HCT116 (cell line): ENCODE data around the gene SLC6A12. TPM values are rescaled to one million over a fixed set of nuclear protein-coding genes. Genes with fewer than 3 reads are reported as not detected.
A peak's percentile ranks its signal among the peaks of the same experiment; 100 is the strongest.

ENCODE experiments used
- ATAC-seq: fragments of 200-7000 bp; cut with Tn5 transposase; 2 replicates; pipeline ENCODE4 v1.9.1; 2020; ENCODE audit warnings: mild to moderate bottlenecking, moderate library complexity
- BruUV-seq: library from RNA; stranded (reverse); fragments of 400-500 nt; replicated peaks from 2 replicates; lab custom pipeline; 2021; lab: Mats Ljungman, UMichigan
- CTCF ChIA-PET: fragments of 300-600 bp; sonication (Branson Sonifier 250); formaldehyde crosslinking; loops from one replicate; lab custom pipeline; 2021; ENCODE audit warnings: antibody characterized with exemption; lab: Charles Lee
- POLR2A ChIA-PET: fragments of 300-600, 350-600 bp; sonication (Branson Sonifier 250); formaldehyde crosslinking; loops from one replicate; lab custom pipeline; 2021; ENCODE audit warnings: antibody characterized with exemption; lab: Charles Lee
- RAD21 ChIA-PET, 2 experiments: fragments of 300-600 bp; sonication (Branson Sonifier 250); formaldehyde crosslinking; loops; one replicate each; lab custom pipeline; 2023; ENCODE audit warnings: low total read pairs in 2 of 2; ENCODE audit not compliant: uncharacterized antibody in 2 of 2, unreplicated experiment in 2 of 2, low non-redundant PET in 1 of 2; lab: Charles Lee
- DNase-seq: peaks from one replicate; pipeline ENCODE4 v3.0.0-alpha.2; 2010; ENCODE audit warnings: low read depth, low spot score
- H2AFZ ChIP-seq: fragments of 200-600 bp; shearing (Covaris generic), sonication (generic); 2 replicates; pipeline ENCODE4 v1.6.1; 2017; ENCODE audit warnings: low read depth, mixed run types, mixed read lengths, antibody characterized with exemption, low read length; ENCODE audit not compliant: poor library complexity, severe bottlenecking
- H3K27ac ChIP-seq: 2 replicates; pipeline ENCODE4 v1.5.1; 2012; ENCODE audit warnings: low read depth, low read length
- H3K27me3 ChIP-seq: fragments of 200-600 bp; sonication (generic); 2 replicates; pipeline ENCODE4 v1.6.1; 2016; ENCODE audit warnings: mixed run types, low read length, mixed read lengths; ENCODE audit not compliant: insufficient read depth
- H3K36me3 ChIP-seq, 2 experiments: fragments of 200-500 bp in 1 of 2; fragments of 200-600 bp in 1 of 2; sonication (Bioruptor generic) in 1 of 2; sonication (generic) in 1 of 2; 2 replicates each; pipeline versions ENCODE4 v1.5.1 to v1.6.1; 2014 to 2016; ENCODE audit warnings: low read length in 2 of 2, inconsistent platforms in 1 of 2, mixed read lengths in 1 of 2, mixed run types in 1 of 2; ENCODE audit not compliant: insufficient read depth in 2 of 2, control insufficient read depth in 1 of 2
- H3K4me1 ChIP-seq, 2 experiments: fragments of 200-600 bp in 1 of 2; sonication (generic) in 1 of 2; 2 replicates each; pipeline versions ENCODE4 v1.5.1 to v1.6.1; 2012 to 2017; ENCODE audit warnings: low read length in 2 of 2, inconsistent platforms in 1 of 2, mild to moderate bottlenecking in 1 of 2, mixed read lengths in 1 of 2, mixed run types in 1 of 2, moderate library complexity in 1 of 2; ENCODE audit not compliant: insufficient read depth in 2 of 2, control insufficient read depth in 1 of 2
- H3K4me2 ChIP-seq: fragments of 200-600 bp; sonication (generic); 2 replicates; pipeline ENCODE4 v1.6.1; 2017; ENCODE audit warnings: mixed run types, low read length, mixed read lengths
- H3K4me3 ChIP-seq, 2 experiments: fragments of 200-600 bp in 1 of 2; sonication (generic) in 1 of 2; replicated peaks in 1 of 2; 2 replicates each; pipeline ENCODE4 v1.5.1; 2011 to 2016; ENCODE audit warnings: low read length in 2 of 2, control low read depth in 1 of 2, low read depth in 1 of 2, mild to moderate bottlenecking in 1 of 2, mixed read lengths in 1 of 2, mixed run types in 1 of 2
- H3K79me2 ChIP-seq: fragments of 200-600 bp; sonication (generic); 2 replicates; pipeline ENCODE4 v1.6.1; 2017; ENCODE audit warnings: mild to moderate bottlenecking, mixed run types, low read length, moderate library complexity, mixed read lengths; ENCODE audit not compliant: insufficient read depth
- H3K9ac ChIP-seq: fragments of 200-600 bp; sonication (generic); 2 replicates; pipeline ENCODE4 v1.6.1; 2016; ENCODE audit warnings: low read length, mixed read lengths
- H3K9me2 ChIP-seq: fragments of 200-600 bp; sonication (generic), shearing (Covaris generic); 2 replicates; pipeline ENCODE4 v1.6.1; 2017; ENCODE audit warnings: mixed run types, mild to moderate bottlenecking, moderate library complexity; ENCODE audit not compliant: insufficient read depth
- H3K9me3 ChIP-seq, 2 experiments: fragments of 200-500 bp in 1 of 2; fragments of 200-600 bp in 1 of 2; sonication (Bioruptor generic) in 1 of 2; sonication (generic) in 1 of 2; 2 replicates each; pipeline ENCODE4 v1.6.1; 2014 to 2017; ENCODE audit warnings: low read length in 2 of 2, mixed read lengths in 2 of 2, inconsistent platforms in 1 of 2, low read depth in 1 of 2, mild to moderate bottlenecking in 1 of 2, mixed run types in 1 of 2, moderate library complexity in 1 of 2; ENCODE audit not compliant: control insufficient read depth in 1 of 2, insufficient read depth in 1 of 2
- H4K20me1 ChIP-seq: fragments of 200-600 bp; sonication (generic), shearing (Covaris generic); 2 replicates; pipeline ENCODE4 v1.6.1; 2017; ENCODE audit warnings: mixed run types, mild to moderate bottlenecking, moderate library complexity; ENCODE audit not compliant: insufficient read depth
- ATF3 ChIP-seq: IDR thresholded peaks from 2 replicates; pipeline ENCODE4 v1.6.1; 2012
- CBX3 ChIP-seq: IDR thresholded peaks from 2 replicates; pipeline ENCODE4 v1.6.1; 2012; ENCODE audit warnings: low read depth
- CEBPB ChIP-seq: IDR thresholded peaks from 2 replicates; pipeline ENCODE4 v1.6.1; 2012; ENCODE audit warnings: low read depth
- CTCF ChIP-seq, 3 experiments: fragments of 200-600 bp in 1 of 3; sonication (generic) in 1 of 3; IDR thresholded peaks in 2 of 3; conservative IDR thresholded peaks in 1 of 3; 2 replicates each; pipeline ENCODE4 v1.5.1; 2012 to 2017; ENCODE audit warnings: low read depth in 2 of 3, low read length in 2 of 3, antibody characterized with exemption in 1 of 3, borderline replicate concordance in 1 of 3, control low read depth in 1 of 3, mild to moderate bottlenecking in 1 of 3, mixed read lengths in 1 of 3, mixed run types in 1 of 3, moderate library complexity in 1 of 3; ENCODE audit not compliant: insufficient read depth in 1 of 3
- EGR1 ChIP-seq: IDR thresholded peaks from 2 replicates; pipeline ENCODE4 v1.6.1; 2012; ENCODE audit warnings: low read depth
- ELF1 ChIP-seq: IDR thresholded peaks from 2 replicates; pipeline ENCODE4 v1.6.1; 2012; ENCODE audit warnings: low read depth, borderline replicate concordance
- EZH2 ChIP-seq: fragments of 200-600 bp; sonication (generic); IDR thresholded peaks from 2 replicates; pipeline ENCODE4 v1.6.1; 2017; ENCODE audit warnings: antibody characterized with exemption, mixed run types
- EZH2phosphoT487 ChIP-seq: fragments of 200-600 bp; IDR thresholded peaks from 2 replicates; pipeline ENCODE4 v1.6.1; 2018; ENCODE audit warnings: antibody characterized with exemption, borderline replicate concordance
- FOSL1 ChIP-seq: IDR thresholded peaks from 2 replicates; pipeline ENCODE4 v1.6.1; 2012; ENCODE audit warnings: low read depth
- JUND ChIP-seq: IDR thresholded peaks from 2 replicates; pipeline ENCODE4 v1.6.1; 2012
- MAX ChIP-seq: IDR thresholded peaks from 2 replicates; pipeline ENCODE4 v1.6.1; 2012
- POLR2A ChIP-seq: IDR thresholded peaks from 2 replicates; pipeline ENCODE4 v1.7.0; 2011; ENCODE audit warnings: borderline replicate concordance; ENCODE audit not compliant: insufficient read depth, insufficient read length; ENCODE audit errors: extremely low read depth
- POLR2AphosphoS5 ChIP-seq: IDR thresholded peaks from 2 replicates; pipeline ENCODE4 v1.6.1; 2011; ENCODE audit warnings: mild to moderate bottlenecking, low read depth, low read length, moderate library complexity
- RAD21 ChIP-seq: IDR thresholded peaks from 2 replicates; pipeline ENCODE4 v1.6.1; 2012; ENCODE audit warnings: low read depth, mild to moderate bottlenecking
- REST ChIP-seq: IDR thresholded peaks from 2 replicates; pipeline ENCODE4 v1.6.1; 2012; ENCODE audit warnings: low read depth
- SP1 ChIP-seq: IDR thresholded peaks from 2 replicates; pipeline ENCODE4 v1.6.1; 2012; ENCODE audit warnings: low read depth
- SRF ChIP-seq: IDR thresholded peaks from 2 replicates; pipeline ENCODE4 v1.6.1; 2012; ENCODE audit warnings: low read depth
- TCF7L2 ChIP-seq: IDR thresholded peaks from 2 replicates; pipeline ENCODE4 v1.7.0; 2011; ENCODE audit warnings: borderline replicate concordance, inconsistent platforms; ENCODE audit not compliant: insufficient read depth, insufficient read length; ENCODE audit errors: extremely low read depth
- ZBTB33 ChIP-seq: IDR thresholded peaks from 2 replicates; pipeline ENCODE4 v1.6.1; 2011; ENCODE audit warnings: mild to moderate bottlenecking, low read length, moderate library complexity; ENCODE audit not compliant: insufficient replicate concordance; ENCODE audit errors: extremely low read depth
- ZFX ChIP-seq: fragments of 450-650 bp; IDR thresholded peaks from 2 replicates; pipeline ENCODE4 v1.6.1; 2017
- intact Hi-C: fragments of 100-400 bp; cut with micrococcal nuclease; formaldehyde crosslinking; loops from 2 replicates; pipeline ENCODE4 v1.10.0; 2022
- total RNA-seq: library from RNA; stranded (reverse); gene quantifications from one replicate; pipeline ENCODE4 v1.2.1, GENCODE V29; 2021; ENCODE audit not compliant: unreplicated experiment

Gene SLC6A12
- total RNA-seq, 1 experiment from 2014 or later = 0.64 TPM

GRCh38 chr12:153080-153746 is 60.7 kb downstream of the SLC6A12 start:
- Histone ChIP-seq H3K9me3 (no peaks in the 10 kb centered on the region), H3K79me2 (no peaks in the 10 kb centered on the region), H3K9ac (no peak overlapping the region), H3K4me2 (no peak overlapping the region), H3K27me3 (peaks cover 4% of the 10 kb centered on the region; the same call in 1 of the 2 replicates), H3K4me1 (peaks cover 0 to 8% of the 10 kb centered on the region in 2 experiments; a peak in 1 of 4 replicates), H3K9me2 (no peaks in the 10 kb centered on the region), H4K20me1 (no peaks in the 10 kb centered on the region), H3K36me3 (no peaks in the 10 kb centered on the region), H3K27ac (no peak overlapping the region), H3K4me3 (no peak overlapping the region), H2AFZ (no peak overlapping the region)
- intact Hi-C loops = no loop called here
- POLR2A ChIA-PET = no interaction called here
- DNase-seq (peak; percentile 56), ATAC-seq (peak; percentile 99)
- RAD21 ChIA-PET = interaction anchor here (0.6 to 0.8 kb wide), 2 partner anchors 24 to 50 kb away, joined by 3 to 4 read pairs; no protein-coding TSS in a partner anchor
- BruUV-seq = no TSS peak
- CTCF ChIA-PET = interaction anchor here (0.6 to 1.9 kb wide), 7 partner anchors 13 to 67 kb away, joined by 3 to 9 read pairs (median 3); no protein-coding TSS in a partner anchor
- TF ChIP-seq EGR1 (no peak), CBX3 (0 out of 2 replicates have a peak, but pooled peaks have one; percentile 24), ELF1 (no peak), SRF (no peak), POLR2A (no peak), POLR2AphosphoS5 (peak; percentile 35; the same call in 1 of the 2 replicates), FOSL1 (no peak), EZH2 (no peak), ZBTB33 (no peak), SP1 (no peak), MAX (no peak), JUND (no peak), REST (no peak), TCF7L2 (no peak), CEBPB (no peak), ATF3 (no peak), CTCF (IDR thresholded peaks at IDR 0.05 in 2 of 3, conservative IDR thresholded peaks at IDR 0.05 in 1 of 3; ENCODE audit: borderline replicate concordance in 1 of 3, insufficient read depth in 1 of 3, low read depth in 2 of 3, low read length in 2 of 3) (peak; percentile 94 to 99 (median 98)), ZFX (no peak), RAD21 (peak; percentile 89), EZH2phosphoT487 (no peak)
